ENCODE data around the gene PDK1. TPM values are rescaled to one million over a fixed set of nuclear protein-coding genes. Genes with fewer than 3 reads are reported as not detected.
"Not testable (repeated sequence)": the region's sequence is repeated elsewhere in the genome, so short reads cannot be mapped to it uniquely, and the experiment has no call there.

Gene PDK1
- total RNA-seq, 1 experiment from 2014 or later: 18.5 TPM

DNA sequence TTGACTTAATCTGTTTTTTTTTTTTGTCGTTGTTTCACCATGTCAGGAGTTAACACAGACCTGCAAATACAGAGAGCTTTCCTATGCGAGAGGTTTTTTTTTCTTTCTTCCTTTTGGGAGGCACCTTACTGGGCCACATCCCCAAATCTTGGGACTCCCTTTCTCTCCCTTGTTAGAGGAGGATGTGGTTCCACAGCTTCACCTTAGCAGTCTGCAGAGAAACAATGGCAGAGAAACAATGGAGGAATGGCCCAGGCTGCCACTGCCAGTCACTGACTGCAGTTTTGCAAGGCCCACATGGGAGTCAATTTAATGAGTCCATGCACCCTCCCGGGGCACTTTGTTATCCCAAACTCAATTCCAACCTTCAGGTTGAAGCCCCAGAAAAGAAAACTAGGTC, 20.8 kb upstream of the PDK1 start:
- intact Hi-C loops (cut with micrococcal nuclease; ENCODE audit: unreplicated experiment): no loop called here
- Histone ChIP-seq H3K27ac (no peak overlapping the region), H3K4me2 (no peak overlapping the region), H3K4me1 (replicated peaks; ENCODE audit: insufficient read depth) (no peaks in the 10 kb centered on the region), H3K79me2 (ENCODE audit: low read depth) (no peaks in the 10 kb centered on the region), H3K36me3 (ENCODE audit: low read depth) (no peaks in the 10 kb centered on the region), H4K20me1 (ENCODE audit: insufficient read depth) (no peaks in the 10 kb centered on the region), H3K4me3 (no peak overlapping the region), H3K9me2 (ENCODE audit: insufficient read depth) (no peaks in the 10 kb centered on the region), H2AFZ (no peak overlapping the region), H3F3A (ENCODE audit: insufficient read depth, low read depth) (no peaks in the 10 kb centered on the region), H3K27me3 (ENCODE audit: insufficient read depth, low read depth) (no peaks in the 10 kb centered on the region), H3K9me3 (ENCODE audit: insufficient read depth, low read depth) (peaks cover 15% of the 10 kb centered on the region; the same call in 1 of the 2 replicates)
- DNase-seq: no peak
- BruUV-seq (replicated peaks): no TSS peak
- ChIA-PET POLR2A (ENCODE audit: unreplicated experiment) (no interaction called here), CTCF (no interaction called here)
- TF ChIP-seq EZH2 (IDR thresholded peaks at IDR 0.05; ENCODE audit: low read depth): no peak

DNA sequence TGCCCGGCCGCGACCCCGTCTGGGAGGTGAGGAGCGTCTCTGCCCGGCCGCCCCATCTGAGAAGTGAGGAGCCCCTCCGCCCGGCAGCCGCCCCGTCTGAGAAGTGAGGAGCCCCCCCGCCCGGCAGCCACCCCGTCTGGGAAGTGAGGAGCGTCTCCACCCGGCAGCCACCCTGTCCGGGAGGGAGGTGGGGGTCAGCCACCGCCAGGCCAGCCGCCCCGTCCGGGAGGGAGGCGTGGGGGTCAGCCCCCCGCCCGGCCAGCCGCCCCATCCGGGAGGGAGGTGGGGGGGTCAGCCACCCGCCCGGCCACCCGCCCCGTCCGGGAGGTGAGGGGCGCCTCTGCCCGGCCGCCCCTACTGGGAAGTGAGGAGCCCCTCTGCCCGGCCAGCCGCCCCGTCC, 18.0 kb upstream of the PDK1 start:
- POLR2A ChIA-PET (ENCODE audit: unreplicated experiment); H2AFZ ChIP-seq; H3K4me2 ChIP-seq; CTCF ChIA-PET; H3K36me3 ChIP-seq (ENCODE audit: low read depth); H3K27me3 ChIP-seq (ENCODE audit: insufficient read depth, low read depth); H3F3A ChIP-seq (ENCODE audit: insufficient read depth, low read depth); intact Hi-C loops (cut with micrococcal nuclease; ENCODE audit: unreplicated experiment); H3K4me3 ChIP-seq; H4K20me1 ChIP-seq (ENCODE audit: insufficient read depth); DNase-seq; H3K9me2 ChIP-seq (ENCODE audit: insufficient read depth); H3K79me2 ChIP-seq (ENCODE audit: low read depth); BruUV-seq (replicated peaks); H3K27ac ChIP-seq; H3K4me1 ChIP-seq (replicated peaks; ENCODE audit: insufficient read depth): not testable (repeated sequence)
- peaks cover 18% of the 10 kb centered on the region; the same call in 1 of the 2 replicates for H3K9me3 ChIP-seq (ENCODE audit: insufficient read depth, low read depth)

DNA sequence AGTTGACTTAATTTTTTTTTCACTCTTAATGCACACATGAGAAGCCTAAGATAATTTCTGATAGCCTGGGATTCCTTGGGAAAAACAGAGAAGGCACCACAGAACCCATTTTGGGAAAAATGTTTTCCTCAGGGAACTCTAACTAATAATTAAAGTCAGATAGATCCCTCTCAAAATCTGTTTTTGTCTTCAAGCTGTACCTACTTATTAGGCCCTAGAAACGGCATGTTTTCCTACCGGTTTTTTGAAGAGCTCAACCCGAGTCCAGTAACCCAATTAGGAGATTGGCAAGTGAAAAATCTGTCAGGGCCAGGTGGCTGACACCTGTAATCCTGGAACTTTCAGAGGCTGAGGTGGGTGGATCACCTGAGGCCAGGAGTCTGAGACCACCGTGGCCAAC, 16.1 kb upstream of the PDK1 start:
- no peaks in the 10 kb centered on the region for H3F3A ChIP-seq (ENCODE audit: insufficient read depth, low read depth)
- no peaks in the 10 kb centered on the region for H3K4me1 ChIP-seq (replicated peaks; ENCODE audit: insufficient read depth)
- no TSS peak for BruUV-seq (replicated peaks)
- H3K27me3 ChIP-seq (ENCODE audit: insufficient read depth, low read depth): no peaks in the 10 kb centered on the region
- ChIA-PET CTCF (interaction anchor here (0.6 kb wide), 2 partner anchors 196 to 1763 kb away, joined by 6 to 13 read pairs; no protein-coding TSS in a partner anchor), POLR2A (ENCODE audit: unreplicated experiment) (no interaction called here)
- H4K20me1 ChIP-seq (ENCODE audit: insufficient read depth): no peaks in the 10 kb centered on the region
- TF ChIP-seq, protein P1, sequence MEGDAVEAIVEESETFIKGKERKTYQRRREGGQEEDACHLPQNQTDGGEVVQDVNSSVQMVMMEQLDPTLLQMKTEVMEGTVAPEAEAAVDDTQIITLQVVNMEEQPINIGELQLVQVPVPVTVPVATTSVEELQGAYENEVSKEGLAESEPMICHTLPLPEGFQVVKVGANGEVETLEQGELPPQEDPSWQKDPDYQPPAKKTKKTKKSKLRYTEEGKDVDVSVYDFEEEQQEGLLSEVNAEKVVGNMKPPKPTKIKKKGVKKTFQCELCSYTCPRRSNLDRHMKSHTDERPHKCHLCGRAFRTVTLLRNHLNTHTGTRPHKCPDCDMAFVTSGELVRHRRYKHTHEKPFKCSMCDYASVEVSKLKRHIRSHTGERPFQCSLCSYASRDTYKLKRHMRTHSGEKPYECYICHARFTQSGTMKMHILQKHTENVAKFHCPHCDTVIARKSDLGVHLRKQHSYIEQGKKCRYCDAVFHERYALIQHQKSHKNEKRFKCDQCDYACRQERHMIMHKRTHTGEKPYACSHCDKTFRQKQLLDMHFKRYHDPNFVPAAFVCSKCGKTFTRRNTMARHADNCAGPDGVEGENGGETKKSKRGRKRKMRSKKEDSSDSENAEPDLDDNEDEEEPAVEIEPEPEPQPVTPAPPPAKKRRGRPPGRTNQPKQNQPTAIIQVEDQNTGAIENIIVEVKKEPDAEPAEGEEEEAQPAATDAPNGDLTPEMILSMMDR (conservative IDR thresholded peaks at IDR 0.05): no peak
- no peak for TF ChIP-seq EZH2 (IDR thresholded peaks at IDR 0.05; ENCODE audit: low read depth)
- H3K36me3 ChIP-seq (ENCODE audit: low read depth): no peaks in the 10 kb centered on the region
- H2AFZ ChIP-seq: no peak overlapping the region
- intact Hi-C loops (cut with micrococcal nuclease; ENCODE audit: unreplicated experiment): no loop called here
- no peak for DNase-seq
- H3K4me2 ChIP-seq: no peak overlapping the region
- H3K9me3 ChIP-seq (ENCODE audit: insufficient read depth, low read depth): peaks cover 14% of the 10 kb centered on the region; the same call in 1 of the 2 replicates
- no peaks in the 10 kb centered on the region for H3K9me2 ChIP-seq (ENCODE audit: insufficient read depth)
- no peaks in the 10 kb centered on the region for H3K79me2 ChIP-seq (ENCODE audit: low read depth)
- H3K27ac ChIP-seq: no peak overlapping the region
- H3K4me3 ChIP-seq: no peak overlapping the region

DNA sequence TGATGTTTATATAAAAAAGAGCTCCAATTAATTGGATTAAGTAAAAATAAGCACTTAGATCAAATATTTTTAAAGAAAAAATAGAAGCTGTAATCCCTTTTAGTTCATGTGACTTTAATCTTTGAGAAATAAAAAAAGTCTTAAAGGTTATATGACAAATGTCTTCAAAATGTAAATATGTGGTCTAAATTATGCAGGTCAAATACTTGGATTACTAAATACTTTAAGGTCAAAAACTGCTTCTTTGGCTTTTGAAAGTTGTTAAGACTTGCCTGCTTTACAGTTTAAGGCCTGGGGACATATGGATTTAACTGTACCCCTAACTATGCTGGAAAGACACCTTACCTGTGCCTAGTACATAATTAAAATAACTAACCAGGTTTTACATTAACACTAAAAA, 15.5 kb upstream of the PDK1 start:
- Histone ChIP-seq H3K4me2 (no peak overlapping the region), H3K36me3 (ENCODE audit: low read depth) (no peaks in the 10 kb centered on the region), H4K20me1 (ENCODE audit: insufficient read depth) (no peaks in the 10 kb centered on the region), H3K4me1 (replicated peaks; ENCODE audit: insufficient read depth) (peaks cover 5% of the 10 kb centered on the region), H3K4me3 (no peak overlapping the region), H3F3A (ENCODE audit: insufficient read depth, low read depth) (peaks cover 3% of the 10 kb centered on the region; the same call in 1 of the 2 replicates), H3K79me2 (ENCODE audit: low read depth) (no peaks in the 10 kb centered on the region), H2AFZ (no peak overlapping the region), H3K27ac (no peak overlapping the region), H3K9me2 (ENCODE audit: insufficient read depth) (no peaks in the 10 kb centered on the region), H3K9me3 (ENCODE audit: insufficient read depth, low read depth) (peaks cover 14% of the 10 kb centered on the region; the same call in 1 of the 2 replicates), H3K27me3 (ENCODE audit: insufficient read depth, low read depth) (no peaks in the 10 kb centered on the region)
- no TSS peak for BruUV-seq (replicated peaks)
- TF ChIP-seq EZH2 (IDR thresholded peaks at IDR 0.05; ENCODE audit: low read depth): no peak
- TF ChIP-seq, protein P1 (conservative IDR thresholded peaks at IDR 0.05): no peak
- CTCF ChIA-PET: interaction anchor here (0.6 to 0.7 kb wide), 3 partner anchors 12 to 1479 kb away, joined by 3 to 5 read pairs (median 4); no protein-coding TSS in a partner anchor
- POLR2A ChIA-PET (ENCODE audit: unreplicated experiment): interaction anchor here (0.6 kb wide), 1 partner anchor 49 kb away, joined by 6 read pairs; no protein-coding TSS in a partner anchor
- intact Hi-C loops (cut with micrococcal nuclease; ENCODE audit: unreplicated experiment): no loop called here
- DNase-seq: no peak
